ENCODE measurements around the gene POU1F1.
"Not testable (repeated sequence)": the region's sequence is repeated elsewhere in the genome, so short reads cannot be mapped to it uniquely, and the experiment has no call there.

Gene POU1F1

GRCh38 chr3:87260270-87260669 is 16.1 kb downstream of the POU1F1 start:
- in situ Hi-C loops (cut with MboI; ENCODE audit: low sequenced_read_pairs), result no loop called here

DNA sequence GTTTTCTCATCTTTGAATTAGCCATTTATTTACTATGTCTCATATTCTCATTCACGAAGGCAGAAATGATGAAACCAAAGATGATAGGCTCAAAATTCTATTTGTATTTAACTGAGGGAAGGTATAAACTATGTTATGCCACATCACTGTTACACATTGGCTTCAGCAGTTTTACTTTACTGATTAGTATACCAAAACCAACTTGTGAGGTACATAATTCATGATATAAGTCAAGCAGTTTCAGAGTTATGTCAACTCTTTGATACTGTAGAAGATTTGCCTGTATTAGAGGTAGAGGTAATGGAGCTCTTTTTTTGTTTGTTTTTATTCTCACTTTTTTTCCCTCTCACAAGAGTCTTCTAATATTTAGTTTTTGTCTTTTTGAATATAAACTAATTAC is 26.4 kb downstream of the POU1F1 start:
- in situ Hi-C loops (cut with MboI; ENCODE audit: low sequenced_read_pairs), result no loop called here

GRCh38 chr3:87248831-87249230 is 27.6 kb downstream of the POU1F1 start:
- in situ Hi-C loops (cut with MboI; ENCODE audit: low sequenced_read_pairs), result no loop called here

GRCh38 chr3:87248231-87248630 is 28.2 kb downstream of the POU1F1 start:
- in situ Hi-C loops (cut with MboI; ENCODE audit: low sequenced_read_pairs), result not testable (repeated sequence)

DNA sequence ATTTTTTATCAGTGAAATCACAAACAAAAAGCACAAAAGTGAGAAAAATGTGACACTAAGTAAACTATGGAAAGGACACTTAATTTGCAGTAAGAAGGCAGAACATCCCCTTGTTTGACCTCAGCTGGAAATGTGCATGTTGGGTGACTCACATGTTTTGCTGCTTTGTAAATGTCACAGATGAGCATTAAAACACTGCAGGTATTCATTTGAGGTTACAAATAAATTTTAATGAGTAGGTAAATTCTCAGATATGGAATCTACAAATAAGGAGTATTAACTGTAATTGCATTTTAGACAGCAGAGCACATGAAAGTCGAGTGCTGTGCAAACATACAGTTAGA is 29.0 kb downstream of the POU1F1 start:
- in situ Hi-C loops (cut with MboI; ENCODE audit: low sequenced_read_pairs), result no loop called here

DNA sequence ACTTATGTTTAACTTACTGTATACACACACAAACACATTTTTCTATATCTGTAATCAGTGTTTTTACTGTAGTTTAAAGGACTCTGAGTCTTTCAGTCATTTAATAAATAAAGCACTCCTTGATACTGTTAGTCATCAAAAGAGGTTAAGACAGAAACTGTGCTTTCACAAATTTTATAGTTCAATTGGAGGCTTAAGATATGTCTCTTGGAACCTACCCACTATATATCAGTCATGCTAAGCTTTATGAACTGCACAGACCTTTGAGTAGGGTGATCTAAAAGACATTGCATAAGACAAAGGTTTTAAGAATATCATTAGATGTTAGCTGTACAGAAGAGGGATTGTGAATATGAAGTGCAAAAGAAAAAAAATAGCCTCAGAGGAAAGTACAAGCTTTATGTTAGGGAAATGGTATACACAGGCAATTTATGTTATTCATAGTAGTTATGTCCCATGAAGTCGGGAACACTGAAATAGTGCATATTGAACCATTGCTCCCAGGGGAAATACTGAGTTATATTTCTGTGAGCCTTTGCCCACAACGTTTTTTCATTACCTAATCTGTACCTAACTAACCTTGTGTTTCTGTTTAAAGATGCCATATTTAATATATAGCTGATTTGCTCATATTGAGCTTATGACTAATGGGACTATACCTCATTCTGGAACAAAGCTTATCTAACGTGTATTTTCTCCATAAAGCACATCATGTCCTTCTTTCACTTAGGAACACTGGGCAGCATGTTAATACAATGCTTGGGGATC is 29.5 kb downstream of the POU1F1 start:
- in situ Hi-C loops (cut with MboI; ENCODE audit: low sequenced_read_pairs), result no loop called here

- in situ Hi-C loops (cut with MboI; ENCODE audit: low sequenced_read_pairs), result no loop called here
These were observed 40.3 kb downstream of the POU1F1 start for GRCh38 chr3:87236093-87236492.

DNA sequence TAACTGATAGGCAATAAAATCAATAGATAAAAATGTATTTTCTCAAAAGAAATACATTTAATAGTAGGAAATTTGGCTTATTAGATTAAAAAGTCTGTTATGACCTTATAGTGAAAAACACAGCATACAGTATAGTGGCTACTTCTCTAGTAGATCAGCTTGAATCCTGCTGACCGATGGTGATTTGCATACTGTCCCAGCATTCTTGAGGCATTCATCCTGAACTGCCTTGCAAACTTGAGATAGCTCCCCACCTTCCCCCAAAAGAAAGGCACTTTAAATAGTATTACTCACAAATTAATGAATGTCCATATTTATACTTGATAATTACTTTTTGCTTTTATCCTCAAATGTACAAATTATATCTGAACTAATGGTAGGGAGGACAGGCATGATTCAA is 42.6 kb downstream of the POU1F1 start:
- in situ Hi-C loops (cut with MboI; ENCODE audit: low sequenced_read_pairs), result no loop called here

DNA sequence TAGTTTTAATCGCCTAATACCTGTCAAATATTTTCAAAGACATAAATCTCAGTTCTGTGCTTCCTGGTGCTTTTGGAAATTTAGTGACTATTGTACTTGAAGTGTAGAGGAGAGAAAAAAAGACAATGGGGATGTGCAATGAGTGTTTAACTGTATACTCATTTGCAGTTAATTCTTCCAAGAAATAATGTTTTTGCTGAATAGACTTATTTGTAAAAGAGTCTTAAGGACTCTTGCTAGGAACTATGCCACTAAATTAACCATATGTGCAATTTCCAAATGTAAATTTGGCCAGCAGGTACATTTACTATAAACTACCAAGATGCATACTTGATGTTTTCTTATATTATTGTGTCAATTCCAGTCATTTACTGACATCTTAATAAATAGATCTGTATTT is 47.3 kb downstream of the POU1F1 start:
- in situ Hi-C loops (cut with MboI; ENCODE audit: low sequenced_read_pairs), result no loop called here

GRCh38 chr3:87228316-87228715 is 48.1 kb downstream of the POU1F1 start:
- in situ Hi-C loops (cut with MboI; ENCODE audit: low sequenced_read_pairs), result no loop called here

DNA sequence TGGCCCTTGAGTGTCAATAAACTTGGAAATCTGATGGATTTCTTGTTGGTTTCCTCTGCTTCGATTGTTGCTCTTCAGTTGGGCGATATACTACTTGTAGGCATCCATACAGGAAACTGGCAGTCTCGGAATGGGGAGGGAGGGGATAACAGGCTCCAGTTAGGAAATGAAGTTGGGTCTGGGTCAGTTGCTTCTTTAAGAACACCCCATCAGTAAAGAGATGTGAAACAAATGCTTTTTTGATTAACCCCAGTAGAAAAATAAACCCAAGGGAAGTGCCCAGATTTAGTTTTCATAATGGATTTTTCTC is 48.6 kb downstream of the POU1F1 start:
- in situ Hi-C loops (cut with MboI; ENCODE audit: low sequenced_read_pairs), result no loop called here

- in situ Hi-C loops (cut with MboI; ENCODE audit: low sequenced_read_pairs), result no loop called here
These were observed 49.1 kb downstream of the POU1F1 start, which contains the start of gene CHMP2B for GRCh38 chr3:87227104-87227834. CHMP2B (plus strand) TSS chr3:87227309; CDS start chr3:87227523, 214 bp downstream.

DNA sequence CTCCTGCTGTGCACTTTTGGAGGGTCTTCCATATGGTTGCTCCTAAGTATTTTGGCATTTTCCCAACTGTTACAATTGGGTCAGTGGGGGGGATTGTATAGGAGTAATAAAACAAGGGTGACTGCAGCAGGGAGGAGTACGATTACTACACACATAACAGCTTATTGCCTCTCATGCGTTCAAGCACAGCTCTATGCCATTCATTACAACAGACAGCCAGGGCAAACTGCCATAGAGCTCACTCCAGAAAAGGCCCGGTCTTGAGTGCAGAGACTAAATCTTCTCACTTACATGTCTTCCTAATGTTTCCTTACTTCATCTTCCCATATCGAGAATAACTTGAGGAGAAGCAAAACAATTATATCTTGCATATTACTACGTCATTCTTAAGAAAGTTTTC is 50.7 kb downstream of the POU1F1 start:
- in situ Hi-C loops (cut with MboI; ENCODE audit: low sequenced_read_pairs), result no loop called here

GRCh38 chr3:87219611-87220010 is 56.8 kb downstream of the POU1F1 start:
- in situ Hi-C loops (cut with MboI; ENCODE audit: low sequenced_read_pairs), result no loop called here

DNA sequence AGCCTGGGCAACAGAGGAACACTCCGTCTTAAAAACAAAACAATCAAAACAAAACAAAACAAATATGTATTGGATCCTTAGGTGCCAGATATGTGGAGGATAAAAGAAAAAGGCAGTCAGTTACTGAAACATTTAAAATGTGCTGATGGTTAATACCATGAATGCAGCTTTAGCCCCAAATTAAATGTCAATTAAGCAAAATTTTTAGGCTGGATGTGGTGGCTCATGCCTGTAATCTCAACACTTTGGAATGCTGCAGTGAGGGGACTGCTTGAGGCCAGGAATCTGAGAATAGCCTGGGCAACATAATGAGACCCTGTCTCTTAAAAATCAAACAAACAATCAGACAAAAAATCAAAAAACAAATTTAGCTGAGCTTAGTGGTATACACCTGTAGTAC is 57.8 kb downstream of the POU1F1 start:
- in situ Hi-C loops (cut with MboI; ENCODE audit: low sequenced_read_pairs), result no loop called here

Measured in HL-60/S4 (cell line).